Mesendoderm (in vitro differentiated cells): ENCODE data around the gene DHX35.
"Not testable (repeated sequence)": the region's sequence is repeated elsewhere in the genome, so short reads cannot be mapped to it uniquely, and the experiment has no call there.

Experiments
- DNase-seq: peaks from one replicate; pipeline ENCODE4 v3.0.0; 2013
- H2AK5ac ChIP-seq: 2 replicates; pipeline ENCODE4 v1.6.1; 2013; ENCODE audit warnings: low read length, inconsistent platforms
- H2BK120ac ChIP-seq: 2 replicates; pipeline ENCODE4 v1.6.1; 2013; ENCODE audit warnings: low read depth, mild to moderate bottlenecking, low read length, moderate library complexity, mixed read lengths
- H2BK15ac ChIP-seq: replicated peaks from 2 replicates; pipeline ENCODE4 v1.6.1; 2013; ENCODE audit warnings: low read depth, mild to moderate bottlenecking, moderate library complexity
- H2BK5ac ChIP-seq: 2 replicates; pipeline ENCODE4 v1.6.1; 2013; ENCODE audit warnings: low read length, inconsistent platforms
- H3K18ac ChIP-seq: 2 replicates; pipeline ENCODE4 v1.6.1; 2013; ENCODE audit warnings: mild to moderate bottlenecking, low read length, mixed read lengths
- H3K23ac ChIP-seq: one replicate; pipeline ENCODE4 v1.6.1; 2013; ENCODE audit warnings: low read length
- H3K27ac ChIP-seq: 2 replicates; pipeline ENCODE4 v1.5.1; 2013; ENCODE audit warnings: low read depth, mild to moderate bottlenecking, inconsistent platforms, low read length, moderate library complexity
- H3K27me3 ChIP-seq: 2 replicates; pipeline ENCODE4 v1.6.1; 2013; ENCODE audit warnings: low read length, control low read depth, mild to moderate bottlenecking, inconsistent platforms; ENCODE audit not compliant: insufficient read depth, poor library complexity
- H3K36me3 ChIP-seq: 2 replicates; pipeline ENCODE4 v1.6.1; 2013; ENCODE audit warnings: low read length, inconsistent platforms; ENCODE audit not compliant: control insufficient read depth, insufficient read depth
- H3K4ac ChIP-seq: one replicate; pipeline ENCODE4 v1.6.1; 2013; ENCODE audit warnings: low read depth, mild to moderate bottlenecking, low read length, moderate library complexity
- H3K4me1 ChIP-seq: 2 replicates; pipeline ENCODE4 v1.6.1; 2013; ENCODE audit warnings: low read depth, low read length, inconsistent platforms; ENCODE audit not compliant: control insufficient read depth
- H3K4me2 ChIP-seq: 2 replicates; pipeline ENCODE4 v1.6.1; 2013; ENCODE audit warnings: low read length
- H3K4me3 ChIP-seq: 2 replicates; pipeline ENCODE4 v1.5.1; 2013; ENCODE audit warnings: mild to moderate bottlenecking, low read length
- H3K56ac ChIP-seq: one replicate; pipeline ENCODE4 v1.6.1; 2013; ENCODE audit warnings: low read length
- H3K79me1 ChIP-seq: 2 replicates; pipeline ENCODE4 v1.6.1; 2013; ENCODE audit warnings: low read length, inconsistent platforms
- H3K79me2 ChIP-seq: 2 replicates; pipeline ENCODE4 v1.6.1; 2013; ENCODE audit warnings: mild to moderate bottlenecking, low read length; ENCODE audit not compliant: control insufficient read depth, insufficient read depth
- H3K9ac ChIP-seq: 2 replicates; pipeline ENCODE4 v1.6.1; 2013; ENCODE audit warnings: low read length, inconsistent platforms
- H4K5ac ChIP-seq: one replicate; pipeline ENCODE4 v1.6.1; 2013; ENCODE audit warnings: low read length
- H4K8ac ChIP-seq: one replicate; pipeline ENCODE4 v1.6.1; 2013; ENCODE audit warnings: low read depth, mild to moderate bottlenecking, control low read depth, low read length, moderate library complexity
- WGBS: extraction: QIAGEN DNeasy Blood & Tissue Kit; methylation state at CpG from one replicate; pipeline ENCODE4 v1.1.7; 2013; ENCODE audit warnings: low lambda C conversion rate, missing lambda C conversion rate; ENCODE audit not compliant: insufficient coverage; ENCODE audit errors: extremely low coverage; 5-methylcytosine and 5-hydroxymethylcytosine counted together

Gene DHX35

GRCh38 chr20:38952153-38952552, 10.0 kb upstream of the DHX35 start:
- DNase-seq: no peak
- H3K36me3 ChIP-seq: peaks cover 17% of the 10 kb centered on the region
- no CpG with 5 or more reads among the region's 6 CpGs for WGBS

GRCh38 chr20:38953630-38954340, 8.4 kb upstream of the DHX35 start:
- DNase-seq: no peak
- no peak overlapping the region for H3K4me2 ChIP-seq
- H3K56ac ChIP-seq: no peak overlapping the region
- no peaks in the 10 kb centered on the region for H3K4me1 ChIP-seq
- no peak overlapping the region for H3K4ac ChIP-seq
- no CpG with 5 or more reads among the region's 8 CpGs for WGBS
- H2AK5ac ChIP-seq: no peak overlapping the region
- no peak overlapping the region for H3K18ac ChIP-seq
- H3K27me3 ChIP-seq: no peaks in the 10 kb centered on the region
- no peak overlapping the region for H2BK15ac ChIP-seq
- no peak overlapping the region for H3K23ac ChIP-seq
- H3K9ac ChIP-seq: no peak overlapping the region
- no peak overlapping the region for H3K27ac ChIP-seq
- H3K79me1 ChIP-seq: peaks cover 3% of the 10 kb centered on the region
- H2BK120ac ChIP-seq: no peak overlapping the region
- H4K8ac ChIP-seq: no peak overlapping the region
- H4K5ac ChIP-seq: no peak overlapping the region
- no peak overlapping the region for H2BK5ac ChIP-seq
- peaks cover 11% of the 10 kb centered on the region for H3K36me3 ChIP-seq
- H3K79me2 ChIP-seq: no peaks in the 10 kb centered on the region
- H3K4me3 ChIP-seq: no peak overlapping the region

More at GRCh38 chr20:38952153-38952552, 10.0 kb upstream of the DHX35 start:
- Histone ChIP-seq H3K79me1 (peaks cover 3% of the 10 kb centered on the region), H3K4me3 (no peak overlapping the region), H2AK5ac (no peak overlapping the region), H2BK15ac (no peak overlapping the region), H3K4me1 (no peaks in the 10 kb centered on the region), H3K4ac (no peak overlapping the region), H4K8ac (no peak overlapping the region), H3K27ac (no peak overlapping the region), H2BK120ac (no peak overlapping the region), H3K27me3 (no peaks in the 10 kb centered on the region), H4K5ac (no peak overlapping the region), H3K23ac (no peak overlapping the region), H3K56ac (no peak overlapping the region), H3K9ac (no peak overlapping the region), H3K18ac (no peak overlapping the region), H3K4me2 (no peak overlapping the region), H2BK5ac (no peak overlapping the region), H3K79me2 (no peaks in the 10 kb centered on the region)

- H4K8ac ChIP-seq: no peak overlapping the region
- no peak overlapping the region for H2BK120ac ChIP-seq
- peaks cover 2% of the 10 kb centered on the region for H3K36me3 ChIP-seq
- no peak overlapping the region for H3K4me2 ChIP-seq
- H3K79me2 ChIP-seq: no peaks in the 10 kb centered on the region
- no peak overlapping the region for H2BK5ac ChIP-seq
- no peak overlapping the region for H3K4ac ChIP-seq
- no peaks in the 10 kb centered on the region for H3K27me3 ChIP-seq
- WGBS: no CpG with 5 or more reads among the region's 5 CpGs
- no peaks in the 10 kb centered on the region for H3K4me1 ChIP-seq
- DNase-seq: no peak
- no peaks in the 10 kb centered on the region for H3K79me1 ChIP-seq
- H3K27ac ChIP-seq: no peak overlapping the region
- no peak overlapping the region for H3K56ac ChIP-seq
- no peak overlapping the region for H2AK5ac ChIP-seq
- H3K4me3 ChIP-seq: no peak overlapping the region
- no peak overlapping the region for H3K9ac ChIP-seq
- H4K5ac ChIP-seq: no peak overlapping the region
- H3K23ac ChIP-seq: no peak overlapping the region
- H2BK15ac ChIP-seq: no peak overlapping the region
- H3K18ac ChIP-seq: no peak overlapping the region
Observed at GRCh38 chr20:38957235-38957876, 4.8 kb upstream of the DHX35 start.

GRCh38 chr20:38957915-38958485, 4.1 kb upstream of the DHX35 start:
- no CpG with 5 or more reads among the region's 8 CpGs for WGBS
- H3K18ac ChIP-seq: no peak overlapping the region

GRCh38 chr20:38960187-38960687, 1.9 kb upstream of the DHX35 start:
- no CpG with 5 or more reads among the region's 9 CpGs for whole genome bisulfite sequencing
- not testable (repeated sequence) for H3K23ac ChIP-seq, H3K4me2 ChIP-seq

More at GRCh38 chr20:38957915-38958485, 4.1 kb upstream of the DHX35 start:
- Histone ChIP-seq H2BK15ac (no peak overlapping the region), H3K56ac (no peak overlapping the region), H3K4ac (no peak overlapping the region), H2AK5ac (no peak overlapping the region), H3K4me1 (no peaks in the 10 kb centered on the region), H3K23ac (no peak overlapping the region), H3K79me2 (peaks cover 5% of the 10 kb centered on the region), H4K5ac (no peak overlapping the region), H3K4me2 (no peak overlapping the region), H2BK120ac (no peak overlapping the region), H3K4me3 (no peak overlapping the region), H3K9ac (no peak overlapping the region), H3K27ac (no peak overlapping the region), H2BK5ac (no peak overlapping the region), H3K27me3 (no peaks in the 10 kb centered on the region), H3K36me3 (peaks cover 2% of the 10 kb centered on the region), H4K8ac (no peak overlapping the region), H3K79me1 (peaks cover 3% of the 10 kb centered on the region)
- DNase-seq: no peak

More at GRCh38 chr20:38960187-38960687, 1.9 kb upstream of the DHX35 start:
- H4K8ac ChIP-seq, H3K27me3 ChIP-seq, H3K4me1 ChIP-seq, H2BK15ac ChIP-seq, H3K4me3 ChIP-seq, H3K79me1 ChIP-seq, H2AK5ac ChIP-seq, H4K5ac ChIP-seq, H3K27ac ChIP-seq, H2BK120ac ChIP-seq, H3K18ac ChIP-seq, H3K4ac ChIP-seq, DNase-seq, H3K9ac ChIP-seq, H3K36me3 ChIP-seq, H3K56ac ChIP-seq, H2BK5ac ChIP-seq: not testable (repeated sequence)
- peaks cover 13% of the 10 kb centered on the region for H3K79me2 ChIP-seq
